ENCODE results near the gene DDA1.

DNA sequence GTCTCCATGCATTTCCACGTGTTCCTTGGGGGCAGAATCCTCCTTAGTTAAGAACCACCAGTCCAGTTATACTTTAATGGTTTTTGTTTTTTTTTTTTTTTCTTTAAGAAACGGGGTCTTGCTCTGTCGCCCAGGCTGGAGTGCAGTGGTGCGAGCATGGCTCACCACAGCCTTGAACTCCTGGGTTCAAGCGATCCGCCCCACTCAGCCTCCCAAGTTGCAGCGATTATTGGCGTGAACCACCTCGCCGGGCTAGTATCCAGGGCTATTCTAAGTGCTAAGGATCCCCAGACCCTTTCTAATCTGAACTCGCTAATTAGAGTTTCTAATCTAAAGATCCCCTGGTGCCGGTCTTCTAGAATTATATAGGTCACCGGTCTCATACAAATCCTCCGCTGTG, 15.8 kb upstream of the DDA1 start:
- TF ChIP-seq CTCF (tag by site-specific recombination; IDR thresholded peaks at IDR 0.05) (no peak), ZNF354C (tag by site-specific recombination; IDR thresholded peaks at IDR 0.05; ENCODE audit: borderline replicate concordance, low read depth) (no peak), KLF9 (tag by site-specific recombination; IDR thresholded peaks at IDR 0.05; ENCODE audit: low read depth) (no peak), ZNF23 (tag by site-specific recombination; IDR thresholded peaks at IDR 0.05; ENCODE audit: borderline replicate concordance) (no peak), ELK4 (IDR thresholded peaks at IDR 0.05; ENCODE audit: borderline replicate concordance, low read depth, low read length) (no peak)

Measured in HEK293 (cell line).